Astrocyte (in vitro differentiated cells and primary cell): ENCODE results near the gene SEMG1.

Source experiments
- EZH2 ChIP-seq: IDR thresholded peaks from 2 replicates; pipeline ENCODE4 v1.6.1; 2012; ENCODE audit warnings: mild to moderate bottlenecking, low read length, inconsistent platforms; ENCODE audit not compliant: insufficient read depth
- TF ChIP-seq, protein P1 (sequence below): IDR thresholded peaks from 2 replicates; pipeline ENCODE4 v1.5.1; 2011; ENCODE audit warnings: low read depth, mild to moderate bottlenecking, inconsistent platforms, low read length, moderate library complexity; ENCODE audit not compliant: insufficient read depth

DNA sequence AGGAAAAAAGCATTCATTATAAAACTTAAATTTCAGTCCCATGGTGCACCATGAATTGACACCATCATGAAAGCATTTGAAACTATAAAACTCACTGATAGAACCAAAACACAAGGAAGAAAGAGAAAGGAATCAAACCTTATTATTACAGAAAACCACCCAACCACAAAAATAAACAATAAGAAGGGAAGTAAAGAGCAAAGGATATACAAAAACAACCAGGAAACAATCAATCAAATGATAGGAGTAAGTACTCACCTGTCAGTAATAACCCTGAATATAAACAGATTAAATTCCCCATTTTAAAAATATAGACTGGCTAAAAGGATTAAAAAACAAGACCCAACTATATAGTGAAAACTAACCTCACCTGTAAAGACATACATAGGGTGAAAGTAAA is 41.8 kb downstream of the SEMG1 start:
- TF ChIP-seq, protein P1, sequence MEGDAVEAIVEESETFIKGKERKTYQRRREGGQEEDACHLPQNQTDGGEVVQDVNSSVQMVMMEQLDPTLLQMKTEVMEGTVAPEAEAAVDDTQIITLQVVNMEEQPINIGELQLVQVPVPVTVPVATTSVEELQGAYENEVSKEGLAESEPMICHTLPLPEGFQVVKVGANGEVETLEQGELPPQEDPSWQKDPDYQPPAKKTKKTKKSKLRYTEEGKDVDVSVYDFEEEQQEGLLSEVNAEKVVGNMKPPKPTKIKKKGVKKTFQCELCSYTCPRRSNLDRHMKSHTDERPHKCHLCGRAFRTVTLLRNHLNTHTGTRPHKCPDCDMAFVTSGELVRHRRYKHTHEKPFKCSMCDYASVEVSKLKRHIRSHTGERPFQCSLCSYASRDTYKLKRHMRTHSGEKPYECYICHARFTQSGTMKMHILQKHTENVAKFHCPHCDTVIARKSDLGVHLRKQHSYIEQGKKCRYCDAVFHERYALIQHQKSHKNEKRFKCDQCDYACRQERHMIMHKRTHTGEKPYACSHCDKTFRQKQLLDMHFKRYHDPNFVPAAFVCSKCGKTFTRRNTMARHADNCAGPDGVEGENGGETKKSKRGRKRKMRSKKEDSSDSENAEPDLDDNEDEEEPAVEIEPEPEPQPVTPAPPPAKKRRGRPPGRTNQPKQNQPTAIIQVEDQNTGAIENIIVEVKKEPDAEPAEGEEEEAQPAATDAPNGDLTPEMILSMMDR = no peak
- no peak for TF ChIP-seq EZH2
